GM19351 (cell line): ENCODE measurements around the gene PRKCH.
"Not testable (repeated sequence)": the region's sequence is repeated elsewhere in the genome, so short reads cannot be mapped to it uniquely, and the experiment has no call there.

Experiments
- ATAC-seq: cut with Tn5 transposase; IDR thresholded peaks from one replicate; pipeline ENCODE4 v1.9.1; 2021; ENCODE audit warnings: mild to moderate bottlenecking, moderate library complexity; ENCODE audit not compliant: unreplicated experiment

The PRKCH gene

DNA sequence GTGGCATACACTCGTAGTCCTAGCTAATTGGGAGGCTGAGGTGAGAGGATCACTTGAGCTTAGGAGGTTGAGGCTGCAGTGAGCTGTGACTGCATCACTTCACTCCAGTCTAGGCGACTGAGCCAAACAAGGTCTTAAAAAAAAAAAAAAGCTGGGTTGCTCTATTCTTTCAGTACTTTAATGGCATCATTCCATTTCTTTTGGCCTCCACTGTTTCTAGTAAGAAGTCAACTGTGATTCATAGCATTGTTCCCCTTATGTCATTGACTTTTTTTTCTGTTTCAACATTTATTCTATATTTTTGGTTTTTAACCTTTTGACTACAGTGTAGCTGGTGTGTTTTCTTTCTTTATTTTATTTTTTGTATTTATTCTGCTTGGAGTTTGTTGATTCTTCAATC lies 16.7 kb upstream of the PRKCH start:
- ATAC-seq = no peak

GRCh38 chr14:61308198-61308597 lies 13.2 kb upstream of the PRKCH start:
- no peak for ATAC-seq

- ATAC-seq = not testable (repeated sequence)
Observed at GRCh38 chr14:61308701-61309100, 12.7 kb upstream of the PRKCH start.

DNA sequence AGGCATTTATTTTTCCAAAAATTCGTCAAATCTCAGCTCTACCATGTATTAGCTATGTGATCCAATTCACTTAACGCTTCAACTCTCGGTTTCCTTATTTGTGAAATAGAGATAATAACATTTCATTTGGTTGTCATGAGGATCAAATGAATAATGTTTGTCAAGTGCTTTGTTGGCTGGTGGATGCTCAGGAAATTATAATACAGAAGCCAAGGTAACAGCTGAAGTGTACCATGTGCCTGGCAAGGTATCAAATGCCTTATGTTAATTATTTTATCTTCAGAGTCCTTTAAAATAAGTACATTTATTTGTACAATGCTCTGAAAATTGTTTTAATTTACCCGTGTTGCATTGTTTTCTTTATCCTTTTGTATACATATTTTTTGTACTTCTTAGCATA lies 6.1 kb upstream of the PRKCH start:
- ATAC-seq = no peak

GRCh38 chr14:61319086-61319485 lies 2.3 kb upstream of the PRKCH start:
- ATAC-seq = no peak

DNA sequence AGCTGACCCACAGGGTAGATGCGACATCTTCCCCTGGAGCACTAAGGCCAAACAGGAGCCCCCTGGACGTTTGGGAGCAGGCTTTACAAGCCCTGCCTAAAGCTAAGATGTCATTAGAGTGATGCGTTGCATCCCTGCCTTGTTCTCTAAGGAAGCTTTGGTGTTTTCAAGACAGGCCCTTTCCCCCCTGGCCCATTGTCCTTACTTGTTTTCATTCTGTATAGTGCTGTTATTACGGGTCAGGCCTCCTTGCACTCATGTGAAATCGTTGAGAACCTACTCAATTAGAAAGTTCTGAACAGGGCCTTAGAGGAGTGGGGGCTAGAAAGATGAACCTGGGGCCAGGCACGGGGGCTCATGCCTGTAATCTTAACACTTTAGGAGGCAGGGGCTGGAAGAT lies 1.7 kb upstream of the PRKCH start:
- no peak for ATAC-seq

- not testable (repeated sequence) for ATAC-seq
Observed at GRCh38 chr14:61320170-61320569, 1.2 kb upstream of the PRKCH start.

- no peak for ATAC-seq
Observed at GRCh38 chr14:61320806-61321384, 484 bp upstream of the PRKCH start.

GRCh38 chr14:61322011-61322798 lies 826 bp downstream of the PRKCH start:
- ATAC-seq = peak; percentile 24

DNA sequence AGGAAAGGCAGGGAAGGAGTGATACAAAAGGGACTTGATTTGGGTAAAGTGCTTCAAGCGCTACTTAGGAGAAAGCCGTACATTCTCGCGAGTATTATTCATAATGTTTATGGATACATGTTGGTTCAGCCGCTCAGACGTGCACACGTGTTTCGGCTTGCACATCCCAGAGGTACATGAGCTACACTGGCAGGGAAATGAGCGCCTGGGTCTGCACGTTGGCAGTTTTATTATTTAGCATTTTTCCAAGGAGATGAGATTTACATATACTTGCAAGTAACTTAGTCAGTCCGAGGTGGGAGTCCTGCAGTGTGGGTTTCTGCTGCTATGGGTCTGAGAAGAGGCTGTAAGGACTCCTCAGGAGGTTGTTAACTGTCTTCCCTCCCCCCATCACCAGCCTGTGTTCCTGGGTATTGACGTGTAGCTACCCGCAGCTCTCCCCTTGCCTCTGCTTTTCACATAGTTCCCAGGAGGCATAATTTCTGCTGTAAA lies 1.5 kb downstream of the PRKCH start:
- ATAC-seq = peak; percentile 10

GRCh38 chr14:61323970-61324369 lies 2.6 kb downstream of the PRKCH start:
- no peak for ATAC-seq

DNA sequence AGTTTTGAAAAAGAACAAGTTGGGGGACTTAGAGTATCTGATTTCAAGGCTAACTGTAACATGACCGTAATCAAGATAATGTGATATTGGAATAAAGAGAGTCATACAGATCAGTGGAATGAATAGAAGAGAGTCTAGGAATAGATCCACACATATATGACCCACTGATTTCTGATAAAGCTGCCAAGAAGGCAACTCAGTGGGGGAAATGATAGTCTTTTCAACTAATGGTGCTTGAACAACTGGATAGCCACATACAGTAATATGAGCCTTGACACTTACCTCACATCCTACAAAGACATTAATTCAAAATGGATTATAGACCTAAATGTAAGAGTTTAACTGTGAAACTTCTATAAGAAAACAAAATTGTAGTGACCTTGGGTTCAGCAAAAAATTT lies 3.8 kb downstream of the PRKCH start:
- ATAC-seq = no peak

GRCh38 chr14:61326146-61326545 lies 4.8 kb downstream of the PRKCH start:
- ATAC-seq = no peak

DNA sequence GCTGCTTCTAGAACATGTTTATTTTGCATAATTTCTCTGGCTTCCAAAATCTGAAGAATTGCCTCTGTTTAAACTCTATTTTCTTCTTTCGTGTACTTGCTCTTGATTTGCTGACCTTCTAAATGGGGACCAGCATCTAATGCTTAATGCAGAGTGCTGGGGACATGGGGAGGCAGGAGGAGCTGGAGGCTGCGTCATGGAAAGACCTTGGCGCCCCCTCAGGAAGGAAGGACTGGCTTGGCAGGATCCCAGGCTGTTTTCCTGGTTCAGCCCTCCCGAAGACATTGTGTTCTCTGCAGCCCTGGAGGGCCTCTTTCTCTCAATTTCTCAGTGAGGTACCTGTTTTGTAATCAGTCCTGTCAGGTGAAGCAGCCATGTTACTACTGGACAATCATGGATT lies 5.5 kb downstream of the PRKCH start:
- no peak for ATAC-seq

GRCh38 chr14:61328626-61329262 lies 7.4 kb downstream of the PRKCH start:
- no peak for ATAC-seq

DNA sequence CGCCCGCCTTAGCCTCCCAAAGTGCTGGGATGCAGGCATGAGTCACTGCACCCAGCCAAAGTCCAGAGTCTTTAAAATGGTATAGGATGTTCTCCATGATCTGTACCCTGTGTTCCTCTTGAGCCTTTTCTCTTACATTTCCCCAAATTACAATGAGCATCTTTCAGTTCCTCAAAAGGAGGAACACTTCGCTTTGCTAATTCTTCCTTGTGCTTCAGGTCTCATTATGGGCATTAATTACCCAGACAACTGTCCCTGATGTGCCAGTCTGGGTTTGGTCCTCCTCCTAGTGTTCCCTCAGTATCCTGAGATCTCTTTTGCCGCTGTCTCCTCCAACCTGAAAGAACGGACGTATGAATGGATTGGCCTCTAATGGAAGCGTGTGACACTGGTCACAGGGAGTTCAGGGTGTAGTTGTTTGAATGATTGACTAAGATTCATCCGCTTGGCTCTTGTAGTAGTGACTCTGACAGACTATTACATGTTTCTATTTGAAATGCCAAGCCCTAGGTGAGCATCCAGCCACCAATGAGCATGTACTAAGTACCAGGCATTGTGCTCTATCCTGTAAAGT lies 8.2 kb downstream of the PRKCH start:
- peak; percentile 67 for ATAC-seq

- peak; percentile 61 for ATAC-seq
Observed at GRCh38 chr14:61330511-61330910, 9.1 kb downstream of the PRKCH start.

DNA sequence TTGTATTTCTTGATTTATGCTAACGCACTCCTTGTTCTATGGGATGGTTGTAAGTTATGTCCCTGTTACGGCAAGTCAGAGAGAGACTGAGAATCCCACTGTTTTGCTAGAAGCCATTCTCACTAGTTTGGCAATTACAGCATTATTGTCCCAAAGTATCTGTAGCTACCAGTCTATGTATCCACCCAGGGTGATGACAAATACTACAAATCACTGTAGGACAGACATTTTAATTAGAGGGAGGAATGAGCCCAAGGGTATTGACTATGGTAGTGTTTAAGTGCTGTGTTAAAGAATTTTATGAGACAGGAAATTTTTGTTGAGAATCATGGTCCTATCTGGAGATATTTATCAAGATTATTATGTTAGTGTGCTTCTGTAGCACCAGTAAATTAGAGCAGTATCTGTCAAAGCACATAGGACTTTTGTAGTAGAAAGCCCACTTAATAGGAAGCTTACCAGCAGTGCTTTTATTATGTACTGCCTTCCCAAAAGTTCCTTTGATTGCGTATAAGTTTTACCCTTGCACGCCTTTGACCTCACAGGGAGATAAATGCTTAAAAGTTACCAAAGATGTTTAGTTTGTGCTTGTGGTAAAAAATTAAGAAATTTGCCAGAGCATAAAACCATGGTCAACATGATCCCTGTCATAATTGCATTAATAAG lies 10.7 kb downstream of the PRKCH start:
- ATAC-seq = no peak

- no peak for ATAC-seq
Observed at GRCh38 chr14:61332658-61333029, 11.3 kb downstream of the PRKCH start.

DNA sequence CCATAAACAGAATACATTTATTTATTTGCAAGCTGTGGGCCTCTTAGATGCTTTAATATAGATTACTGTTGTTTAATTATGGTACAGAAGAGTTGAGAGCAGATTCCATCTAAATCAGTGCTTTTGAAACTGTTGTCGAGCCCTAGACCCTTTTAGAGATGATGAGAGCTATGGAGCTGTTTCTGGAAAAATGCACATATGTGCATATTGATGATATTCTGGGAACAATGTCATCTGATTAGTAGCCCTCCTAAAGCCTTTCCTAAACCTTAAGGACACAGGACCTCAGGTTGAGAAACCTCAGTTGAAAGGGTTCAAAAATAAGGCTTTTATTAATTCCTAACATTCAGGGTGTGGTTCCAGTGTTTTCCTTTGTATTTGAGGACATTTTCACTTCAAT lies 11.7 kb downstream of the PRKCH start:
- ATAC-seq = no peak

GRCh38 chr14:61334197-61334701 lies 12.9 kb downstream of the PRKCH start:
- no peak for ATAC-seq
